ENCODE results near the gene FOXO1. TPM values are rescaled to one million over a fixed set of nuclear protein-coding genes. Genes with fewer than 3 reads are reported as not detected.

The FOXO1 gene
- total and polyA plus RNA-seq, 2 experiments from 2014 or later, result 32.4 to 68.0 TPM

DNA sequence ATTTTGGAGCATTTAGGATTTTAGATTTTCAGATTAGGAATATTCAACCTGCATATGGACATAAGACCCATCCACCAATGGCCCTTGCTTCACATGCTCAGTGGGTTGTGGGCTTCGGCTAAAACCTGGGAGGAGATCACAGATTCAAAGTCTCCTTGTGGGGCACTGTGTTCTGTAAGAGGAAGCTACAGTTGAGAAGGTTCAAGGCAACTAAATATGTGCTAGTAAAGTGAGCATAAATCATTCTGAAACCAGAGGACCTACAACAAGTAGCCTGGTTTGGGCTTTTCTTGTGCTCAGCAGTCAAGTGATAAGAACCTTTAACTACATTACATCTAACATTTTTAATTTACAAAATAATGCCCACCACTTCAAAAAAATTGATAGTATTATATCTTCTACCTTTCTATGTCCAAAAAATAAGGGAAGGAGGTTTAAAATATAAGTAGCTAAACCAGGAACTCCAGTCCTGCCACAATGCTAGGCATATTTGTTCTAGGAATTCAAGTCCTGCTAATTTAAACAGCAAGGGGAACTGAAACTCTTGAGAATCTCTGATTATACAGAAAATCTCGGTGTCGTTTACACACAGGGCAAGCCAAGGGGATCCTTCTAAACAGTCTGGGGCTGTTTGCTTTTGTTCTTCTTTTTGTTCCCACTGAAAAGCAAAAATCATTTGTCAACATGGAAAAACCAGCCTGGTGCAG lies 36.6 kb downstream of the FOXO1 start (continued):
- TF ChIP-seq REST (IDR thresholded peaks at IDR 0.05; ENCODE audit: unreplicated experiment), result no peak
- TF ChIP-seq, protein P1, sequence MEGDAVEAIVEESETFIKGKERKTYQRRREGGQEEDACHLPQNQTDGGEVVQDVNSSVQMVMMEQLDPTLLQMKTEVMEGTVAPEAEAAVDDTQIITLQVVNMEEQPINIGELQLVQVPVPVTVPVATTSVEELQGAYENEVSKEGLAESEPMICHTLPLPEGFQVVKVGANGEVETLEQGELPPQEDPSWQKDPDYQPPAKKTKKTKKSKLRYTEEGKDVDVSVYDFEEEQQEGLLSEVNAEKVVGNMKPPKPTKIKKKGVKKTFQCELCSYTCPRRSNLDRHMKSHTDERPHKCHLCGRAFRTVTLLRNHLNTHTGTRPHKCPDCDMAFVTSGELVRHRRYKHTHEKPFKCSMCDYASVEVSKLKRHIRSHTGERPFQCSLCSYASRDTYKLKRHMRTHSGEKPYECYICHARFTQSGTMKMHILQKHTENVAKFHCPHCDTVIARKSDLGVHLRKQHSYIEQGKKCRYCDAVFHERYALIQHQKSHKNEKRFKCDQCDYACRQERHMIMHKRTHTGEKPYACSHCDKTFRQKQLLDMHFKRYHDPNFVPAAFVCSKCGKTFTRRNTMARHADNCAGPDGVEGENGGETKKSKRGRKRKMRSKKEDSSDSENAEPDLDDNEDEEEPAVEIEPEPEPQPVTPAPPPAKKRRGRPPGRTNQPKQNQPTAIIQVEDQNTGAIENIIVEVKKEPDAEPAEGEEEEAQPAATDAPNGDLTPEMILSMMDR (conservative IDR thresholded peaks at IDR 0.05; ENCODE audit: low read depth in 2 of 2), result no peak

- H3K36me3 Mint-ChIP-seq (ENCODE audit: low read depth), result peaks cover 23% of the 10 kb centered on the region; the same call in 2 of the 3 replicates
These were observed 39.5 kb downstream of the FOXO1 start for GRCh38 chr13:40626977-40627376.

GRCh38 chr13:40626561-40626960 lies 39.9 kb downstream of the FOXO1 start:
- H4K20me1 ChIP-seq (replicated peaks; ENCODE audit: insufficient read depth), result peaks cover 78% of the 10 kb centered on the region
- peak overlapping the region; percentile 7; the same call in 1 of the 2 replicates for H3K27ac ChIP-seq (ENCODE audit: low read depth)
- ATAC-seq, result no peak
- no peak overlapping the region for H2AFZ ChIP-seq
- DNase-seq (ENCODE audit: low spot score), result no peak
- Mint-ChIP-seq H3K9me3 (no peaks in the 10 kb centered on the region), H3K4me3 (no peak overlapping the region), H3K27ac (no peak overlapping the region), H3K4me1 (peaks cover 67% of the 10 kb centered on the region), H3K36me3 (ENCODE audit: low read depth) (peaks cover 20% of the 10 kb centered on the region; the same call in 2 of the 3 replicates), H3K27me3 (ENCODE audit: insufficient read depth, low read depth, poor library complexity) (peaks cover 8% of the 10 kb centered on the region)
- no peaks in the 10 kb centered on the region for H3K27me3 ChIP-seq (ENCODE audit: insufficient read depth)
- TF ChIP-seq EZH2 (IDR thresholded peaks at IDR 0.05; ENCODE audit: low read depth, unreplicated experiment), result no peak
- H3K4me3 ChIP-seq, result no peak overlapping the region
- no peaks in the 10 kb centered on the region for H3K36me3 ChIP-seq (ENCODE audit: insufficient read depth)
- peaks cover 64% of the 10 kb centered on the region for H3K4me1 ChIP-seq (ENCODE audit: insufficient read depth)
- H3K4me2 ChIP-seq, result no peak overlapping the region
- H3K79me2 ChIP-seq (replicated peaks; ENCODE audit: insufficient read depth), result peaks cover 100% of the 10 kb centered on the region
- no peaks in the 10 kb centered on the region for H3F3A ChIP-seq (replicated peaks; ENCODE audit: low read depth)
- H3K9me2 ChIP-seq (ENCODE audit: insufficient read depth), result no peaks in the 10 kb centered on the region

More at GRCh38 chr13:40626977-40627376, 39.5 kb downstream of the FOXO1 start:
- Histone ChIP-seq H3K4me2 (no peak overlapping the region), H3K27ac (ENCODE audit: low read depth) (peak overlapping the region; percentile 7; the same call in 1 of the 2 replicates), H4K20me1 (replicated peaks; ENCODE audit: insufficient read depth) (peaks cover 78% of the 10 kb centered on the region), H3K36me3 (ENCODE audit: insufficient read depth) (no peaks in the 10 kb centered on the region), H3K9me2 (ENCODE audit: insufficient read depth) (no peaks in the 10 kb centered on the region), H3F3A (replicated peaks; ENCODE audit: low read depth) (no peaks in the 10 kb centered on the region), H3K27me3 (ENCODE audit: insufficient read depth) (no peaks in the 10 kb centered on the region), H2AFZ (no peak overlapping the region), H3K4me3 (no peak overlapping the region), H3K4me1 (ENCODE audit: insufficient read depth) (peaks cover 64% of the 10 kb centered on the region), H3K79me2 (replicated peaks; ENCODE audit: insufficient read depth) (peaks cover 100% of the 10 kb centered on the region)
- no peak overlapping the region for H3K4me3 Mint-ChIP-seq
- TF ChIP-seq EZH2 (IDR thresholded peaks at IDR 0.05; ENCODE audit: low read depth, unreplicated experiment), result no peak
- H3K9me3 Mint-ChIP-seq, result no peaks in the 10 kb centered on the region
- peaks cover 69% of the 10 kb centered on the region for H3K4me1 Mint-ChIP-seq
- peaks cover 8% of the 10 kb centered on the region for H3K27me3 Mint-ChIP-seq (ENCODE audit: insufficient read depth, low read depth, poor library complexity)
- no peak for ATAC-seq
- H3K27ac Mint-ChIP-seq, result peak overlapping the region; percentile 5; the same call in 1 of the 2 replicates
- no peak for DNase-seq (ENCODE audit: low spot score)
